ENCODE measurements around the gene KCNS3.
"Not testable (repeated sequence)": the region's sequence is repeated elsewhere in the genome, so short reads cannot be mapped to it uniquely, and the experiment has no call there.

KCNS3 gene

GRCh38 chr2:17951563-17951962, 73.1 kb downstream of the KCNS3 start:
- DNase-seq: no peak

GRCh38 chr2:17958466-17959092, 80.1 kb downstream of the KCNS3 start:
- DNase-seq: no peak

GRCh38 chr2:17959356-17959755, 80.9 kb downstream of the KCNS3 start:
- DNase-seq: no peak

- DNase-seq: no peak
These were observed 81.4 kb downstream of the KCNS3 start for GRCh38 chr2:17959833-17960232.

GRCh38 chr2:17960925-17961324, 82.5 kb downstream of the KCNS3 start:
- no peak for DNase-seq

- no peak for DNase-seq
These were observed 83.3 kb downstream of the KCNS3 start for GRCh38 chr2:17961789-17962188.

GRCh38 chr2:17962876-17963275, 84.4 kb downstream of the KCNS3 start:
- no peak for DNase-seq

- not testable (repeated sequence) for DNase-seq
These were observed 85.1 kb downstream of the KCNS3 start for GRCh38 chr2:17963571-17963970.

- no peak for DNase-seq
These were observed 86.7 kb downstream of the KCNS3 start for GRCh38 chr2:17965196-17965595.

GRCh38 chr2:17966798-17967197, 88.3 kb downstream of the KCNS3 start:
- DNase-seq: no peak

GRCh38 chr2:17969661-17970060, 91.2 kb downstream of the KCNS3 start:
- no peak for DNase-seq

GRCh38 chr2:17971531-17972125, 93.2 kb downstream of the KCNS3 start:
- DNase-seq: no peak

- DNase-seq: no peak
These were observed 94.5 kb downstream of the KCNS3 start for GRCh38 chr2:17972991-17973390.

- no peak for DNase-seq
These were observed 96.9 kb downstream of the KCNS3 start for GRCh38 chr2:17975401-17975800.

- DNase-seq: no peak
These were observed 98.6 kb downstream of the KCNS3 start for GRCh38 chr2:17976871-17977746.

- no peak for DNase-seq
These were observed 101.2 kb downstream of the KCNS3 start for GRCh38 chr2:17979707-17980106.

GRCh38 chr2:17981936-17982335, 103.5 kb downstream of the KCNS3 start:
- no peak for DNase-seq

Data from CD4-positive, alpha-beta T cell treated with Interleukin-10 for 1 hour (primary cell).